ENCODE results near the gene SLC20A1.
A peak's percentile ranks its signal among the peaks of the same experiment; 100 is the strongest.
"Not testable (repeated sequence)": the region's sequence is repeated elsewhere in the genome, so short reads cannot be mapped to it uniquely, and the experiment has no call there.

Gene SLC20A1

DNA sequence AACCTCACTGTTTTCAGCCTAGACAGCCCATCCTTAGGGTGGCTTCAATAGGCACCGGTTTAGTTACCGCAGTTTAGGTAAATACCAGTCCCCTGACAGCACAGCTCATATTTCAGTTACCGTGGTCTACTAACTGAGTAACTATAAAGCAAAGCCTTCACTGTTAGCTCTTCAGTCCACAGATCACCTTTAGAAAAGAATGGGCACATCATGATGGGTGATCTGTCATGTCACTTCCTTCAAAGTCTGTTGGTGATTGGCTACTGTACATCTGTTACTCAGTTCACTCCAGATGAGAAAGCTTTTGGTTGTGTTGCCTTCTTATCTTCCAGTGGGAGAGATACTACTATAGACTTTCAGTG lies 21.0 kb downstream of the SLC20A1 start:
- no peaks in the 10 kb centered on the region for H3K9me3 ChIP-seq (ENCODE audit: control insufficient read depth, low read length)
- peak overlapping the region; percentile 23 for H3K27ac ChIP-seq (ENCODE audit: low read depth, low read length, severe bottlenecking)
- 94 to 97% methylated on average over 3 of the region's 3 CpGs for WGBS, 2 experiments (ENCODE audit: insufficient coverage in 2 of 2)
- peaks cover 3% of the 10 kb centered on the region for H3K4me1 ChIP-seq (ENCODE audit: control insufficient read depth, insufficient read depth, low read length, poor library complexity, severe bottlenecking)
- H3K4me3 ChIP-seq (ENCODE audit: extremely low read depth, insufficient read depth, low read length, poor library complexity, severe bottlenecking): no peak overlapping the region
- peaks cover 59% of the 10 kb centered on the region for H3K36me3 ChIP-seq (ENCODE audit: control insufficient read depth, insufficient read depth, low read length)

DNA sequence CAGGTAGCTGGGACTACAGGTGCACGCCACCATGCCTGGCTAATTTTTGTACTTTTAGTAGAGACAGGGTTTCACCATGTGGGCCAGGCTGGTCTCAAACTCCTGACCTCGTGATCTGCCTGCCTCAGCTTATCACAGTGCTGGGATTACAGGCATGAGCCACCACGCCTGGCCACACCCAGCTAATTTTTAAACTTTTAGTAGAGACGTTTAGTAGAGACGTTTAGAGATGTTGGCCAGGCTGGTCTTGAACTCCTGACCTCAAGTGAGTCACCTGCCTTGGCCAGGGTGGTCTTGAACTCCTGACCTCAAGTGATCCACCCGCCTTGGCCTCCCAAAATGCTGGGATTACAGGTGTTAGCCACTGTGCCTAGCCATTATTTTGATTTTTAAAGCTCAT lies 21.8 kb downstream of the SLC20A1 start:
- 96 to 100% methylated on average over 5 to 6 of the region's 6 CpGs for WGBS, 2 experiments (ENCODE audit: insufficient coverage in 2 of 2)
- not testable (repeated sequence) for H3K4me3 ChIP-seq (ENCODE audit: extremely low read depth, insufficient read depth, low read length, poor library complexity, severe bottlenecking); H3K9me3 ChIP-seq (ENCODE audit: control insufficient read depth, low read length); H3K4me1 ChIP-seq (ENCODE audit: control insufficient read depth, insufficient read depth, low read length, poor library complexity, severe bottlenecking); H3K27ac ChIP-seq (ENCODE audit: low read depth, low read length, severe bottlenecking)
- H3K36me3 ChIP-seq (ENCODE audit: control insufficient read depth, insufficient read depth, low read length): peaks cover 51% of the 10 kb centered on the region

DNA sequence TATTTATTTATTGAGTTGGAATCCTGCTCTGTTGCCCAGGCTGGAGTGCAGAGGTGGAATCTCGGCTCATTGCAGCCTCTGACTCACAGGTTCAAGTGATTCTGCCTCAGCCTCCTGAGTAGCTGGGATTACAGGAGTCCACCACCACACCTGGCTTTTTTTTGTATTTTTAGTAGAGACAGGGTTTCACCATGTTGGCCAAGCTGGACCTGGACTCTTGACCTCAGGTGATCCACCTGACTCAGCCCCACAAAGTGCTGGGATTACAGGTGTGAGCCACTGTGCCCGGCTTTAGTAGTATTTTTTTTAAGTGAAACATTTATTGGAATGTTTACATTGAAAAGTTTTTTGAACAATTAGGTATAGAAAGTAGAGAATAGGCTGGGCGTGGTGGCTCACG lies 23.9 kb downstream of the SLC20A1 start:
- no peaks in the 10 kb centered on the region for H3K9me3 ChIP-seq (ENCODE audit: control insufficient read depth, low read length)
- no peak overlapping the region for H3K27ac ChIP-seq (ENCODE audit: low read depth, low read length, severe bottlenecking)
- no peak overlapping the region for H3K4me3 ChIP-seq (ENCODE audit: extremely low read depth, insufficient read depth, low read length, poor library complexity, severe bottlenecking)
- H3K4me1 ChIP-seq (ENCODE audit: control insufficient read depth, insufficient read depth, low read length, poor library complexity, severe bottlenecking): peaks cover 3% of the 10 kb centered on the region
- WGBS, 2 experiments (ENCODE audit: insufficient coverage in 2 of 2): 87 to 100% methylated on average over 2 to 3 of the region's 4 CpGs
- H3K36me3 ChIP-seq (ENCODE audit: control insufficient read depth, insufficient read depth, low read length): peaks cover 30% of the 10 kb centered on the region

DNA sequence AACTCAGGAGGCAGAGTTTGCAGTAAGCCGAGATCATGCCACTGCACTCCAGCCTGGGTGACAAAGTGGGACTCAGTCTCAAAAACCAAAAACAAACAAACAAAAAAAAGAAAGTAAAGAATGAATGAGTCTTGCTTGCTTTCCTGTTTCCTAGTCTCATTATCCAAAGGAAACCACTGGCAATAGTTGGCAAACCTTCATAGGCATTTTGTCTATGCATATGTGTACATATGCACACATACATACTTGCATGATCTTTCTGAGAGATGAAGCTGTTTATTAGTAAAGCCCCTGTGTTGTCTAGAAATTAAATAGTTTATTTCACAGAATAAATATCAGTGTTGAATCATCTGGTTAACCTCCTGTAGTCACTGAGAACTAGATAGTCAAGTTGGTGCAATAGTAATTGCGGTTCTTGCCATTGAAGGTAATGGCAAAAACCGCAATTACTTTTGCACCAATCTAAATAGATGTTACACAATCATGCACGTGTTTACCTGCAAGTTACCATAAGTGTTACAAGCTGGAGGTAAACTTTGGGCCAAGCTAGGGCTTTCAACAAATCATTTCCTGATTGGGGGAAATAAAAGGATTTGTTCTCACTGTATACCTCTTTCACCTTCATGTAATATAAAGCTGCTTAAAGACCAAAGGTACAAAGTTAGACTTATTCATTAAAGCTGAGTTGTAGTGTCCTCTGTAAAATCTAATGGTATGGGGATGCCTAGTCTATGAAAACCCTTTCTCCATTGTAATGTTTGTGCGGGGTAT lies 24.7 kb downstream of the SLC20A1 start:
- Histone ChIP-seq H3K27ac (ENCODE audit: low read depth, low read length, severe bottlenecking) (no peak overlapping the region), H3K9me3 (ENCODE audit: control insufficient read depth, low read length) (no peaks in the 10 kb centered on the region), H3K4me1 (ENCODE audit: control insufficient read depth, insufficient read depth, low read length, poor library complexity, severe bottlenecking) (peaks cover 3% of the 10 kb centered on the region), H3K4me3 (ENCODE audit: extremely low read depth, insufficient read depth, low read length, poor library complexity, severe bottlenecking) (no peak overlapping the region), H3K36me3 (ENCODE audit: control insufficient read depth, insufficient read depth, low read length) (peaks cover 22% of the 10 kb centered on the region)
- 92% methylated on average over 2 of the region's 5 CpGs; no CpG with 5 or more reads in 1 of the 2 experiments for WGBS, 2 experiments (ENCODE audit: insufficient coverage in 2 of 2)

DNA sequence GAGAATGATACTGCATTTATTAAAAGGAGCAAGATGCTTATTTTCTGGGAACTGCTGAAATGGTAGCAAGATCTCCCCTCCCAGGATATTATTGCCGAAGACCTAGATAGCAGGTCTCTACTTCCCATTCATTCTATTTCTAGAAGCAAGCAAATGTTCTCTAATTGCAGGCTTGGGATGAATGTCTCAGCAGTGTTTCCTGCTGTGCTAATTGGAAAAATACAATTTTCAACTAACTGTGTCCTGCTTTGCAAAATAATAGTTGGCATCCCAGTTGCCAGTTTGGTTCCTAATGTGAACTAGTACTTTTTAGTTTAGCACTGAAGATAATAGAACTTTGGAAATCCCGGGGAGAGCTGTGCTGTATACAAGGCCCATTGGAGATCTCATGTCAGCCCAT lies 26.1 kb downstream of the SLC20A1 start:
- no peaks in the 10 kb centered on the region for H3K9me3 ChIP-seq (ENCODE audit: control insufficient read depth, low read length)
- no peak overlapping the region for H3K27ac ChIP-seq (ENCODE audit: low read depth, low read length, severe bottlenecking)
- H3K4me1 ChIP-seq (ENCODE audit: control insufficient read depth, insufficient read depth, low read length, poor library complexity, severe bottlenecking): no peaks in the 10 kb centered on the region
- no peak overlapping the region for H3K4me3 ChIP-seq (ENCODE audit: extremely low read depth, insufficient read depth, low read length, poor library complexity, severe bottlenecking)
- H3K36me3 ChIP-seq (ENCODE audit: control insufficient read depth, insufficient read depth, low read length): peaks cover 9% of the 10 kb centered on the region
- WGBS, 2 experiments (ENCODE audit: insufficient coverage in 2 of 2): no CpG with 5 or more reads among the region's 2 CpGs

DNA sequence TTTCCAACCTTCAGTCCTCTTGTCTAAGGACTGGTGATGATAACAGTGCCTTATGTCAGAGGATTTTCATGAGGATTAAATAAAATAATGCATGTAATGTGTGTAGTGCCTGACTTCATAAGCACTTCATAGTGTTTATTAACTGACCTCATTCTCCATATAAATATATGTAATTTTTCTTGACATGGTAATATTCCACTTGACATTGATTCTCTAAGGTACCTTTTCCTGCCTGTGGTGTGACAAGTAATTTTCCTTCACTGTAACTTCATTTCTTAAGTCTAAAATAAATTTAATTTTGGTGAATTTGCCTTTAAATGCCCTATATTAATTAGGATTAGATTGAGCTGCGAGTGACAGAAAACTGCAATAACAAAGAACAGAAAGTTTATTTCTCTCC lies 27.3 kb downstream of the SLC20A1 start:
- no peaks in the 10 kb centered on the region for H3K36me3 ChIP-seq (ENCODE audit: control insufficient read depth, insufficient read depth, low read length)
- no CpG with 5 or more reads among the region's 1 CpG for WGBS, 2 experiments (ENCODE audit: insufficient coverage in 2 of 2)
- H3K4me1 ChIP-seq (ENCODE audit: control insufficient read depth, insufficient read depth, low read length, poor library complexity, severe bottlenecking): no peaks in the 10 kb centered on the region
- no peak overlapping the region for H3K27ac ChIP-seq (ENCODE audit: low read depth, low read length, severe bottlenecking)
- no peak overlapping the region for H3K4me3 ChIP-seq (ENCODE audit: extremely low read depth, insufficient read depth, low read length, poor library complexity, severe bottlenecking)
- H3K9me3 ChIP-seq (ENCODE audit: control insufficient read depth, low read length): no peaks in the 10 kb centered on the region

DNA sequence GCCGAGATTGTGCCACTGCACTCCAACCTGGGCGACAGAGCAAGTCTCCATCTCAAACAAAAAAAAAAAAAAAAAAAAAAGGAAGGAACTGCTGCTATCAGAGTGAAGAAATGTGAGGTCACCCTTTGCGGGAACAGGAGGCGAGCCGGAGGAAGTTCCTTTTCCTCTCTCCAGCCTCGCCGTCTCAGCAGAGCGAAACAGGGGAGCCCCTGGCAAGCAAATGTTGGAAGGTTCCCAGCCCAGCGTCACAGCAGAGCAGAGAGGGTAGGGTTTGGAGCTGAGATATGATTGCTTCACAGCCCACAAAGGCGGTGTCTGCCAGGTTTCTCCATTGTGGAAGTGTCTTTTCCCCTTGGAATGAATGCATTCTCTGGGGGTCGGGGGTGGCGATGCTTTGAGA lies 28.5 kb downstream of the SLC20A1 start:
- peaks cover under 1% of the 10 kb centered on the region for H3K4me1 ChIP-seq (ENCODE audit: control insufficient read depth, insufficient read depth, low read length, poor library complexity, severe bottlenecking)
- H3K9me3 ChIP-seq (ENCODE audit: control insufficient read depth, low read length): no peaks in the 10 kb centered on the region
- H3K36me3 ChIP-seq (ENCODE audit: control insufficient read depth, insufficient read depth, low read length): no peaks in the 10 kb centered on the region
- H3K4me3 ChIP-seq (ENCODE audit: extremely low read depth, insufficient read depth, low read length, poor library complexity, severe bottlenecking): no peak overlapping the region
- H3K27ac ChIP-seq (ENCODE audit: low read depth, low read length, severe bottlenecking): no peak overlapping the region
- WGBS, 2 experiments (ENCODE audit: insufficient coverage in 2 of 2): 75 to 90% methylated on average over 4 to 7 of the region's 12 CpGs

DNA sequence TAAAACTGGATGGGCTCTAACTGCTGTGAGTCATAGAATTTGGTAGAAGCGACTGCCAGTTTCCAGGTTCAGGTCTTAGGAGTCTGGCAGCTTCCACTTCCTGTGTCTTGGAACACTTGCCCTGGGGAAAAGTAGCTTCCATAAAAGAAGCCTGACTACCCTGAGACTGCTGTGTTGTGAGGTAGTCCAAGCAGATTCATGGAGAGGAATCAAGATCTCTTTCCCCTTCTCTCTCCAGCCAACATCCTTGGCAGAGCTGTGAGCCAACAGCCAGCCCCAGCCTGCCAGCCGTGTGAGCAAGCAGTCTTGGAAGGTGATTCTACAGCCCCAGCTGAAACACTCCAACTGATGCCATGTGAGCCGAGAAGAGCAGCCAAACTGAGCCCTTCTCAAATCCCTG lies 33.7 kb downstream of the SLC20A1 start:
- 89% methylated on average over 3 of the region's 3 CpGs; no CpG with 5 or more reads in 1 of the 2 experiments for WGBS, 2 experiments (ENCODE audit: insufficient coverage in 2 of 2)
- H3K4me1 ChIP-seq (ENCODE audit: control insufficient read depth, insufficient read depth, low read length, poor library complexity, severe bottlenecking): peaks cover 16% of the 10 kb centered on the region
- H3K4me3 ChIP-seq (ENCODE audit: extremely low read depth, insufficient read depth, low read length, poor library complexity, severe bottlenecking): no peak overlapping the region
- H3K9me3 ChIP-seq (ENCODE audit: control insufficient read depth, low read length): no peaks in the 10 kb centered on the region
- no peak overlapping the region for H3K27ac ChIP-seq (ENCODE audit: low read depth, low read length, severe bottlenecking)
- no peaks in the 10 kb centered on the region for H3K36me3 ChIP-seq (ENCODE audit: control insufficient read depth, insufficient read depth, low read length)

DNA sequence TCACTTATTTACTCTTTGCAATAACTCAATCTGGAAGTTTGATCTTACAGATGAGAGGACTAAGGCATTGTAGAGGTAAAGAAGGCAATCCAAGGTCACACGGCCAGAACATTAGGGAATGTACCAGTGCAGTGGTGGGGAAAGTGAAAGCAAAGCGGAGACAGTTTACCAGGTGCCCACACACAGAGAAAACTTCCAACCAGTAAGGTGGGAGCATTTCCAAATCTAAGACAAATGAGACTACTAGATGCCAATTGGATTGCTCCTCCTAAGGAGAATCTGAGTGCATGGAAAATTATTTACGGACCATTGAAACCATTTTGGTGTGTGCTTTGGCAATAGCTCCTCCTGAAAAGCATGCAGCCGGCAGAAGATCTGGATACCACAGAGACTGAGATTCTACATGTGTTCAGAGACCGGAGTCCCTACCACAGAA lies 34.9 kb downstream of the SLC20A1 start:
- 96 to 97% methylated on average over 4 of the region's 5 CpGs for WGBS, 2 experiments (ENCODE audit: insufficient coverage in 2 of 2)
- Histone ChIP-seq H3K27ac (ENCODE audit: low read depth, low read length, severe bottlenecking) (no peak overlapping the region), H3K4me1 (ENCODE audit: control insufficient read depth, insufficient read depth, low read length, poor library complexity, severe bottlenecking) (peaks cover 16% of the 10 kb centered on the region), H3K4me3 (ENCODE audit: extremely low read depth, insufficient read depth, low read length, poor library complexity, severe bottlenecking) (no peak overlapping the region), H3K9me3 (ENCODE audit: control insufficient read depth, low read length) (no peaks in the 10 kb centered on the region), H3K36me3 (ENCODE audit: control insufficient read depth, insufficient read depth, low read length) (no peaks in the 10 kb centered on the region)

DNA sequence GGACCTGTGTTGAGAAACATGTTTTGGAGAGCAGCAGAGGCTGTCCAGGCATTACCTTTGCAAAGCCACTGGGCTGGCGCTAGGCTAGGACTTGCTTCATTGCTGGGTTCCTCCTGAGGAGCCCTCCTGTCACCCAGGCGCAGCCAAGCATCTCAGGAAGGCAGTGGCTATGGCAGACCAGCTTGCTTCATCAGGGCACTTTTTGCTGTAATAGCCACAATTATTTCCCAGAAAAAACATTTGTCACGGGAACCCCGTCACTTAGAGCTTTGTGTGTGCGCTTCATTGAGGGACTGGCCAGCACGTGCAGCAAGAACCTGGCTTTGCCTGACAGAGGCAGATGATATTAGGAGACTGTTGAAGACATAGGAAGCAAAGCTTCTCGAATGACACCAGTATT lies 36.4 kb downstream of the SLC20A1 start:
- H3K4me1 ChIP-seq (ENCODE audit: control insufficient read depth, insufficient read depth, low read length, poor library complexity, severe bottlenecking): peaks cover 16% of the 10 kb centered on the region
- 94 to 95% methylated on average over 4 to 7 of the region's 7 CpGs for WGBS, 2 experiments (ENCODE audit: insufficient coverage in 2 of 2)
- H3K9me3 ChIP-seq (ENCODE audit: control insufficient read depth, low read length): no peaks in the 10 kb centered on the region
- H3K4me3 ChIP-seq (ENCODE audit: extremely low read depth, insufficient read depth, low read length, poor library complexity, severe bottlenecking): no peak overlapping the region
- H3K36me3 ChIP-seq (ENCODE audit: control insufficient read depth, insufficient read depth, low read length): no peaks in the 10 kb centered on the region
- H3K27ac ChIP-seq (ENCODE audit: low read depth, low read length, severe bottlenecking): no peak overlapping the region

DNA sequence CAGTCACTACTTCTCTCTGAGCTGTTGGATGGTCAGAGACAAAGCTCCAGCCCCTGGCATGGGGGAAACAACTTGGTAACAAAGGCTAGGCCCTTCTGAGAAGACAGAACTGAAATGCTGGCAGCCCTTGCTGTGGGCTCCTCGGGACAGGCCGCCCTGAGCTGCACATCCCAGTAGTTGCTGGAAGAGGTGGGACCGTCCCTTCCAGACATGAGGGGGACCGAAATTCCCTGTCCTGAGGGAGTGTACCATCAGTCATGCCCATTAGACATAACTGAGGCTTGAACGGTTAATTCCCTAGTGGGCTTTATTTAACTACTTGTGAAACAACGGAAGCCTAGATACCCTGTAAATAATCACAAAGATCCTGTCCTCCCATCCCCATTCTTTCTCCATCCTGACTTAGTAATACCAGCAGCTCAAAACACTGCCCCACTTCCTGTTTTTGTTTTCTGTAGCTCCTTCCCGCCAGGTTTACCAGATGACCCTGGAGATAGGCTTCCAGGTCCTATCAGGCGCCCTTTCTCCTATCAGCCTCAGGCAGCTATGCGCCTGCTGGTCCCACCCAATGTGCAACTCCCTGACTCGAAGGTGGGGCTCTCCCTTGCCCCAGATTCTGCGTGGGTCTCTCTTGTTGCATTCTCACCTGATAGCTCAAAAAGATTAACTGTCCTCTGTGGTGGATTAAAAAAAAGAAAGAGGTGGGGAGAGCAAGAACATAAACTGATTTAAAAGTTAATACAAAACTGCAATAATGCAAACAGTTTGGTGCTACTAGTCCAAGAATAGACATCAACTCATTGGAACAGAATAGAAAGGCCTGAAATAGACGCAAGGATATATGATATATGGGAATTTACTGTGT lies 38.0 kb downstream of the SLC20A1 start:
- H3K4me1 ChIP-seq (ENCODE audit: control insufficient read depth, insufficient read depth, low read length, poor library complexity, severe bottlenecking): peaks cover 26% of the 10 kb centered on the region
- peak overlapping the region; percentile 54 for H3K27ac ChIP-seq (ENCODE audit: low read depth, low read length, severe bottlenecking)
- no peaks in the 10 kb centered on the region for H3K36me3 ChIP-seq (ENCODE audit: control insufficient read depth, insufficient read depth, low read length)
- WGBS, 2 experiments (ENCODE audit: insufficient coverage in 2 of 2): 82 to 88% methylated on average over 9 to 10 of the region's 12 CpGs
- no peak overlapping the region for H3K4me3 ChIP-seq (ENCODE audit: extremely low read depth, insufficient read depth, low read length, poor library complexity, severe bottlenecking)
- H3K9me3 ChIP-seq (ENCODE audit: control insufficient read depth, low read length): no peaks in the 10 kb centered on the region

Data from mesodermal cell (in vitro differentiated cells).